ENCODE results near the gene CHST1.

The CHST1 gene

DNA sequence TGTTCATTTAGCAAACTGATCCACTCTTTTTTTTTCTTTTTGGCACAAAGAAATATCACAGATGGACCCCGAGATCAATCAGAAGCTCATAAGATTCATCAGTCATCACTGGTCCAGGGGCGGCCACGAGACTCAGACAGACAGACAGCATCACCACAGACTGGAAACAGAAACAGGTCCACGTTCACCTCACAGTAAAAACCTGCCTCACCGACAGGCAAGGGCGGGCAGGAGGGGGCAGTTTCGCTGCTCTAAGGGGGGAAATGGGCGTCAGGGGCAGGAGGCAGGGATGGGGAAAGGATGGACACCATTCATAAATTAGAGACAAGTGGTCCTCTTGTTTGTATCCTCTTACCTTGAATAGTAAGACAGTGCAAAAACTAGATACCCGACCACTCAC, 16.5 kb downstream of the CHST1 start:
- in situ Hi-C loops (cut with HindIII; ENCODE audit: low pct_ligation_motif_present, low sequenced_read_pairs): no loop called here
- no peaks in the 10 kb centered on the region for H3K27me3 ChIP-seq (replicated peaks)
- TF ChIP-seq, protein P1, sequence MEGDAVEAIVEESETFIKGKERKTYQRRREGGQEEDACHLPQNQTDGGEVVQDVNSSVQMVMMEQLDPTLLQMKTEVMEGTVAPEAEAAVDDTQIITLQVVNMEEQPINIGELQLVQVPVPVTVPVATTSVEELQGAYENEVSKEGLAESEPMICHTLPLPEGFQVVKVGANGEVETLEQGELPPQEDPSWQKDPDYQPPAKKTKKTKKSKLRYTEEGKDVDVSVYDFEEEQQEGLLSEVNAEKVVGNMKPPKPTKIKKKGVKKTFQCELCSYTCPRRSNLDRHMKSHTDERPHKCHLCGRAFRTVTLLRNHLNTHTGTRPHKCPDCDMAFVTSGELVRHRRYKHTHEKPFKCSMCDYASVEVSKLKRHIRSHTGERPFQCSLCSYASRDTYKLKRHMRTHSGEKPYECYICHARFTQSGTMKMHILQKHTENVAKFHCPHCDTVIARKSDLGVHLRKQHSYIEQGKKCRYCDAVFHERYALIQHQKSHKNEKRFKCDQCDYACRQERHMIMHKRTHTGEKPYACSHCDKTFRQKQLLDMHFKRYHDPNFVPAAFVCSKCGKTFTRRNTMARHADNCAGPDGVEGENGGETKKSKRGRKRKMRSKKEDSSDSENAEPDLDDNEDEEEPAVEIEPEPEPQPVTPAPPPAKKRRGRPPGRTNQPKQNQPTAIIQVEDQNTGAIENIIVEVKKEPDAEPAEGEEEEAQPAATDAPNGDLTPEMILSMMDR (IDR thresholded peaks at IDR 0.05; ENCODE audit: low read depth, low read length, missing control alignments): no peak
- no peaks in the 10 kb centered on the region for H3K36me3 ChIP-seq (replicated peaks)
- H3K4me3 ChIP-seq (ENCODE audit: low read depth, low read length): no peak overlapping the region
- DNase-seq: no peak
- H3K27ac ChIP-seq: no peak overlapping the region

DNA sequence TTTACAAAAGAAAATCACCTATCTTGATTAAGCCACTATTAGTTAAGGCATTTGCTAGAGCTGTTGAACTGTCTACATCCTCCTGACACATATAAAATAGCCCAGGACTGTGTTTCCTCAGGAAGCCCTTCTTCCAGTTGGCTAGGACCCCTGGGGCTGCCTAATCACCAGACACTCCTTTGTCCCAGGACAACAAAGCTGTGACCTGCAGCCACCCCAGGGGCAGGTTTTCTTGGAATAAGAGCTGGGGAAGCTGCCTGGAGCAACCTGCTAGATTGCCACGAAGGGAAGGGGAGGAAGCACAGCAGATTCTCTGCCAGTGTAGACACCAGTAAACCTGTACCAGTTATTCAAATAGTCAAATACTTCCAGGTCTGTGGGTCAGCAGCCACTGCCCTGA, 17.6 kb downstream of the CHST1 start:
- Histone ChIP-seq H3K36me3 (replicated peaks) (no peaks in the 10 kb centered on the region), H3K27ac (no peak overlapping the region), H3K4me3 (ENCODE audit: low read depth, low read length) (no peak overlapping the region), H3K27me3 (replicated peaks) (no peaks in the 10 kb centered on the region)
- DNase-seq: no peak
- in situ Hi-C loops (cut with HindIII; ENCODE audit: low pct_ligation_motif_present, low sequenced_read_pairs): no loop called here
- TF ChIP-seq, protein P1 (IDR thresholded peaks at IDR 0.05; ENCODE audit: low read depth, low read length, missing control alignments): no peak

DNA sequence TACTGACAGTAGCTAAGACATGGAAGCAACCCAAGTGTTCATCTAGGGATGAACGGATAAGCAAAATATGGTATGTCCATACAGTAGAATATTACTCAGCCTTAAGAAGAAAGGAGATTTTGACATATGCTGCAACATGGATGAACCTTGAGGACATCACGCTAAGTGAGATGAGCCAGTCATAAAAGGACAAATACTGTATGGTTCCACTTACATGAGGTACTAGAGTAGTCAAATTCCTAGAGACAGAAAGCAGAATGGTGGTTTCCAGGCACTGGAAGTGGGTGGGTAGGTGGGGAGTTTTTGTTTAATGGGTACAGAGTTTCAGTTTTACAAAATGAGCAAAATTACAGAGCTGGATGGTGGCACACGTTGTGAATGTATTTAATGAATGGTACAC, 18.1 kb downstream of the CHST1 start:
- Histone ChIP-seq H3K27ac (no peak overlapping the region), H3K36me3 (replicated peaks) (no peaks in the 10 kb centered on the region), H3K27me3 (replicated peaks) (no peaks in the 10 kb centered on the region), H3K4me3 (ENCODE audit: low read depth, low read length) (no peak overlapping the region)
- TF ChIP-seq, protein P1 (IDR thresholded peaks at IDR 0.05; ENCODE audit: low read depth, low read length, missing control alignments): no peak
- in situ Hi-C loops (cut with HindIII; ENCODE audit: low pct_ligation_motif_present, low sequenced_read_pairs): no loop called here
- no peak for DNase-seq

DNA sequence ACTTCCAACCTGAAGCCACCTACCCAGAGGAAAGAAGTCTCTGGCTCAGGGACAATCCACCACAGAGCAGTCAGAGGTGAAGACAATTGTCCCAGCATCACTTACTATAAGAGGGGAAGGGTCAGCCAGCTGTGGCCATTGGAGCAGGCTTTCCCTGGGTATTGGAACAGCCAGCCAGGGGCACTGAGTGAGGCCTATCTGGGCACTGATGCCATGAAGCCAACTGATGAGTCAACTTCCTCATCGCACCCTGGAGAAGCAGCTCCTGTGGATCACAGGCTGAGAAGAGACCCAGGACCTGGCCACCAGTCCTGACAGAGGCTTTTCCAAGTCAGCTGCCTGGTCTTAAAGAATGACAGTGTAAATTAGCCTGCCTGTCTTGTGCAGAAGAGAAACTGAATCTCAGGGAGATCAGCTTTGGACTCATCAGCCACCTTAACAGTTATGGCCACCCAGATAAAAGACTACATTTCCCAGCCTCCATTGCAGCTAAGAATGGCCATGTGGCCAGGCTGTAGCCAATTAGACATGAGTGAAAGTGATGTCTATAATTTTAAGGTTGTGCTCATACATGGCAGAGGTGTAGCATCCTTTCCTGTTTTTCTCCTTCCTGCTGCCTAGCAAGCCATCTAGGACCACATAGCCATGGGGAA, 19.0 kb downstream of the CHST1 start:
- H3K27me3 ChIP-seq (replicated peaks): no peaks in the 10 kb centered on the region
- TF ChIP-seq, protein P1 (IDR thresholded peaks at IDR 0.05; ENCODE audit: low read depth, low read length, missing control alignments): no peak
- no peak overlapping the region for H3K4me3 ChIP-seq (ENCODE audit: low read depth, low read length)
- in situ Hi-C loops (cut with HindIII; ENCODE audit: low pct_ligation_motif_present, low sequenced_read_pairs): no loop called here
- H3K27ac ChIP-seq: no peak overlapping the region
- DNase-seq: peak; percentile 40
- no peaks in the 10 kb centered on the region for H3K36me3 ChIP-seq (replicated peaks)

DNA sequence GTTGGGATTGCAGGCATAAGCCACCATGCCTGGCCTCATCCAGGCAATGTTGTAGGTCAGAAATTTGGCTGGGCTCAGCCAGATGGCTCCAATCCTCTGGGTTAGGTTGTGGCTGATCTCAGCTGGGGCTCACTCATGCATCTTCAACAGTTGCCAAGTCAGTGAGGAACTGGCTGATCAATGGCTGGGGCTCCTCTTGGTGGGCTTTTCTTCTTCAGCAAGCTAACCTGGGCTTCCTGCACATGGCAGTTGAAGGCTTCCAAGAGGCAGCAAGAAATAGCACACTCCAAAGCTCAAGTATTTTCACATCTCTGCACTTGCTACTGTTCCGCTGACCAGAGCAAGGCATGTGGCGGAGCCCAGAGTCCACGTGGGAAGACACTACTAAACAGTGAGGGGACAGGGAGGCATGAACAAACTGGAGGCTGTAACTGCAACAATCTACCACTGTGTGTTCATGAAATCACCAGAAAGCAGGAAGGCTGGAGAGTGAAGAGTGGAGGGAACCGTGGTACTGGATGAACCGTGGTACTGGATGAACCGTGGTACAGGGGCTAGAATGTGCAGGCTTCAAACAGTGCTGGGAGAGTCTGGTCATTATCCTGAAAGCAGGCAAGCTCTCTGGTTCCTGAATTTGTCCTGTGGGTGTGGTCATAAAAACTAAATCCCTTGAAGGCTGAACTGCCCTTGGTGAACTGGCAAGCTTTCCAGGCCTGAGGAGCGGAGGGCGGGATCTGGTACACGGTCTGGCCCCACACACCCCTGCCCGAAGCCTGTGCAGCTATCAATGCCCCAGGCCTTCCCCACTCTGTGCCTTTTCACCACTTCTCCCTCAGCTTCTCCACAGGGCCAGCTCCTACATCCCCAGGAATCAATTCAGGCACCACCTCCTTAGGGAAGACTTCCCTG, 20.2 kb downstream of the CHST1 start:
- TF ChIP-seq, protein P1 (IDR thresholded peaks at IDR 0.05; ENCODE audit: low read depth, low read length, missing control alignments): no peak
- in situ Hi-C loops (cut with HindIII; ENCODE audit: low pct_ligation_motif_present, low sequenced_read_pairs): no loop called here
- Histone ChIP-seq H3K27me3 (replicated peaks) (no peaks in the 10 kb centered on the region), H3K27ac (no peak overlapping the region), H3K36me3 (replicated peaks) (no peaks in the 10 kb centered on the region), H3K4me3 (ENCODE audit: low read depth, low read length) (no peak overlapping the region)
- DNase-seq: no peak
